ENCODE results near the gene FHIP2A.
"Not testable (repeated sequence)": the region's sequence is repeated elsewhere in the genome, so short reads cannot be mapped to it uniquely, and the experiment has no call there.

The FHIP2A gene

GRCh38 chr10:114856544-114857287 is 35.1 kb downstream of the FHIP2A start (continued):
- no peak for TF ChIP-seq REST (tag by site-specific recombination; IDR thresholded peaks at IDR 0.05)
- TF ChIP-seq ZNF571 (tag by site-specific recombination; IDR thresholded peaks at IDR 0.05): no peak
- TF ChIP-seq ZNF561 (tag by site-specific recombination; IDR thresholded peaks at IDR 0.05; ENCODE audit: borderline replicate concordance): no peak
- no peak for TF ChIP-seq ZNF449 (tag by site-specific recombination; IDR thresholded peaks at IDR 0.05)
- TF ChIP-seq ZNF776 (tag by site-specific recombination; IDR thresholded peaks at IDR 0.05; ENCODE audit: borderline replicate concordance): no peak
- TF ChIP-seq ZNF335 (tag by site-specific recombination; conservative IDR thresholded peaks at IDR 0.05): no peak
- TF ChIP-seq ZNF514 (tag by site-specific recombination; IDR thresholded peaks at IDR 0.05): no peak

GRCh38 chr10:114857288-114857565 is 35.6 kb downstream of the FHIP2A start:
- POLR2A ChIA-PET; H3K4me1 ChIP-seq (ENCODE audit: control insufficient read depth, insufficient read depth, low read length); H3K9me3 ChIP-seq (ENCODE audit: control insufficient read depth, insufficient read depth, low read depth, low read length); H3K4me3 ChIP-seq (ENCODE audit: low read depth, low read length); H3K27ac ChIP-seq (ENCODE audit: extremely low read depth, low read depth, low read length): not testable (repeated sequence)
- CTCF ChIA-PET: interaction anchor here (0.6 to 1.4 kb wide), 2 partner anchors 21 to 22 kb away, joined by 3 to 6 read pairs; no protein-coding TSS in a partner anchor
- peaks cover 58 to 63% of the 10 kb centered on the region in 2 experiments for H3K36me3 ChIP-seq (ENCODE audit: control insufficient read depth in 2 of 2, insufficient read depth in 1 of 2, low read length in 2 of 2)

- peaks cover 55 to 60% of the 10 kb centered on the region in 2 experiments for H3K36me3 ChIP-seq (ENCODE audit: control insufficient read depth in 2 of 2, insufficient read depth in 1 of 2, low read length in 2 of 2)
- POLR2A ChIA-PET: no interaction called here
- CTCF ChIA-PET: interaction anchor here (0.5 to 0.7 kb wide), 4 partner anchors 20 to 437 kb away, joined by 3 read pairs; no protein-coding TSS in a partner anchor
- TF ChIP-seq ZNF785 (tag by site-specific recombination; IDR thresholded peaks at IDR 0.05) (no peak), ZNF23 (tag by site-specific recombination; IDR thresholded peaks at IDR 0.05; ENCODE audit: borderline replicate concordance) (no peak), ZFP41 (tag by site-specific recombination; IDR thresholded peaks at IDR 0.05; ENCODE audit: borderline replicate concordance) (no peak), ZBTB21 (tag by site-specific recombination; IDR thresholded peaks at IDR 0.05) (no peak), HOXC10 (CRISPR knock-in tag; IDR thresholded peaks at IDR 0.05) (no peak), IKZF3 (tag by site-specific recombination; IDR thresholded peaks at IDR 0.05) (no peak), ZNF10 (tag by site-specific recombination; IDR thresholded peaks at IDR 0.05) (no peak), ZNF585B (tag by site-specific recombination; IDR thresholded peaks at IDR 0.05) (no peak), PATZ1 (tag by site-specific recombination; IDR thresholded peaks at IDR 0.05) (no peak), ZSCAN23 (tag by site-specific recombination; IDR thresholded peaks at IDR 0.05) (no peak), BCL11B (tag by site-specific recombination; IDR thresholded peaks at IDR 0.05; ENCODE audit: low read depth) (no peak), REPIN1 (tag by site-specific recombination; IDR thresholded peaks at IDR 0.05; ENCODE audit: low read depth) (no peak), ZNF660 (tag by site-specific recombination; IDR thresholded peaks at IDR 0.05) (no peak), ZNF214 (tag by site-specific recombination; IDR thresholded peaks at IDR 0.05; ENCODE audit: borderline replicate concordance) (no peak), ZIC2 (tag by site-specific recombination; IDR thresholded peaks at IDR 0.05) (no peak), ZNF26 (tag by site-specific recombination; IDR thresholded peaks at IDR 0.05) (no peak), ZNF76 (tag by site-specific recombination; IDR thresholded peaks at IDR 0.05; ENCODE audit: borderline replicate concordance, low read depth) (no peak)
These were observed 36.5 kb downstream of the FHIP2A start for GRCh38 chr10:114857922-114858629.

More at GRCh38 chr10:114857922-114858629, 36.5 kb downstream of the FHIP2A start:
- Histone ChIP-seq H3K4me1 (ENCODE audit: control insufficient read depth, insufficient read depth, low read length) (no peaks in the 10 kb centered on the region), H3K27ac (ENCODE audit: extremely low read depth, low read depth, low read length) (no peak overlapping the region), H3K4me3 (ENCODE audit: low read depth, low read length) (no peak overlapping the region), H3K9me3 (ENCODE audit: control insufficient read depth, insufficient read depth, low read depth, low read length) (no peaks in the 10 kb centered on the region)

All from HEK293 (cell line).